ENCODE results near the gene SLC26A1. TPM values are rescaled to one million over a fixed set of nuclear protein-coding genes. Genes with fewer than 3 reads are reported as not detected.
A peak's percentile ranks its signal among the peaks of the same experiment; 100 is the strongest.

SLC26A1 gene
- total and polyA plus RNA-seq, 2 of the 13 experiments (the other 11 are each of a cell fraction or from before 2014, with no cell fraction given), result 5.4 to 22.9 TPM

- WGBS (ENCODE audit: low lambda C conversion rate), result 2% methylated on average over 11 of the region's 25 CpGs
- no peak overlapping the region for H2AFZ ChIP-seq (ENCODE audit: low read length)
- DNase-seq (ENCODE audit: low spot score), result no peak
- H3K4me1 ChIP-seq (ENCODE audit: insufficient read depth, low read length), result peaks cover 49% of the 10 kb centered on the region
- peak overlapping the region; percentile 38; the same call in 1 of the 2 replicates for H3K9ac ChIP-seq (ENCODE audit: insufficient read depth, low read depth, low read length)
- FAIRE-seq, result no peak
- H4K20me1 ChIP-seq (ENCODE audit: insufficient read depth, low read length), result no peaks in the 10 kb centered on the region
- H3K27me3 ChIP-seq (ENCODE audit: control insufficient read depth in 1 of 2, insufficient read depth in 2 of 2, low read length in 2 of 2), result peaks cover 7 to 22% of the 10 kb centered on the region in 2 experiments; a peak in 3 of 5 replicates
- H3K4me3 ChIP-seq (replicated peaks in 1 of 3; ENCODE audit: insufficient read depth in 1 of 3, low read depth in 2 of 3, low read length in 3 of 3), result peak overlapping the region; percentile 52 to 71 (median 59)
- in situ Hi-C loops (cut with HindIII; ENCODE audit: extremely low pct_ligation_motif_present, low pct_unique_long_range_greater_than_20kb) (no loop called here), intact Hi-C loops (cut with micrococcal nuclease; ENCODE audit: unreplicated experiment) (no loop called here)
- H3K36me3 ChIP-seq (replicated peaks in 1 of 2; ENCODE audit: control insufficient read depth in 1 of 2, insufficient read depth in 2 of 2, low read length in 2 of 2), result no peaks in the 10 kb centered on the region
- no peak for TF ChIP-seq NFE2L2 (IDR thresholded peaks at IDR 0.05; ENCODE audit: low read length)
- no peak for TF ChIP-seq ZFP91 (CRISPR knock-in tag; IDR thresholded peaks at IDR 0.05; ENCODE audit: borderline replicate concordance)
- TF ChIP-seq SATB2 (CRISPR knock-in tag; IDR thresholded peaks at IDR 0.05), result no peak
- no peak for TF ChIP-seq CENPT (CRISPR knock-in tag; IDR thresholded peaks at IDR 0.05; ENCODE audit: low read depth)
- no peak for TF ChIP-seq ZNF441 (CRISPR knock-in tag; IDR thresholded peaks at IDR 0.05; ENCODE audit: borderline replicate concordance)
- 0 out of 2 replicates have a peak, but pooled peaks have one; percentile 9 for TF ChIP-seq DZIP1 (CRISPR knock-in tag; IDR thresholded peaks at IDR 0.05)
- TF ChIP-seq SP1 (IDR thresholded peaks at IDR 0.05), result no peak
- no peak for TF ChIP-seq SP1 (CRISPR knock-in tag; IDR thresholded peaks at IDR 0.05)
- TF ChIP-seq IRF1 (CRISPR knock-in tag; IDR thresholded peaks at IDR 0.05; ENCODE audit: low read depth), result no peak
- no peak for TF ChIP-seq ARNT (IDR thresholded peaks at IDR 0.05)
- no peak for TF ChIP-seq E2F5 (CRISPR knock-in tag; conservative IDR thresholded peaks at IDR 0.05)
- no peak for TF ChIP-seq ZNF570 (CRISPR knock-in tag; IDR thresholded peaks at IDR 0.05; ENCODE audit: borderline replicate concordance)
- TF ChIP-seq SP4 (CRISPR knock-in tag; IDR thresholded peaks at IDR 0.05), result peak; percentile 16; the same call in 1 of the 2 replicates
- no peak for TF ChIP-seq ZNF577 (CRISPR knock-in tag; IDR thresholded peaks at IDR 0.05; ENCODE audit: borderline replicate concordance, low read depth)
- no peak for TF ChIP-seq HNRNPK (IDR thresholded peaks at IDR 0.05; ENCODE audit: low read depth, low read length, poor library complexity, severe bottlenecking)
- TF ChIP-seq TIGD3 (CRISPR knock-in tag; IDR thresholded peaks at IDR 0.05; ENCODE audit: borderline replicate concordance), result no peak
- H3K9me3 ChIP-seq (ENCODE audit: low read length), result no peaks in the 10 kb centered on the region
- peaks cover 5% of the 10 kb centered on the region for H3K79me2 ChIP-seq (ENCODE audit: insufficient read depth, low read length)
- no TSS peak for BruUV-seq (replicated peaks)
- peak overlapping the region; percentile 85 for H3K4me2 ChIP-seq (ENCODE audit: low read depth, low read length)
- ChIA-PET POLR2A (no interaction called here), CTCF (ENCODE audit: low intra/inter-chr PET ratio, low total read pairs) (no interaction called here)
- ATAC-seq, result no peak
- H3K27ac ChIP-seq (ENCODE audit: extremely low read length, insufficient read depth, low read length), result no peak overlapping the region
Observed at GRCh38 chr4:996997-997374, 3.8 kb upstream of the SLC26A1 start.

All from HepG2 (cell line).